HepG2 (cell line): ENCODE results near the gene TRIM44. TPM values are rescaled to one million over a fixed set of nuclear protein-coding genes. Genes with fewer than 3 reads are reported as not detected.
A peak's percentile ranks its signal among the peaks of the same experiment; 100 is the strongest.

Experiments used
- ATAC-seq: fragments of 200-7000 bp; cut with Tn5 transposase; 3 replicates; pipeline ENCODE4 v1.9.1; 2020; ENCODE audit warnings: mild to moderate bottlenecking, moderate library complexity
- BruUV-seq: library from RNA; stranded (reverse); fragments of 400-500 nt; replicated peaks from 2 replicates; lab custom pipeline; 2021; lab: Mats Ljungman, UMichigan
- CTCF ChIA-PET: fragments of 300-600 bp; formaldehyde crosslinking; extraction: SDS; loops from one replicate; lab custom pipeline; 2021; ENCODE audit warnings: low total read pairs, inconsistent platforms, low intra/inter-chr PET ratio; lab: Yijun Ruan, JAX
- POLR2A ChIA-PET: fragments of 350-600 bp; sonication (Branson Sonifier 250); formaldehyde crosslinking; loops from one replicate; lab custom pipeline; 2020; ENCODE audit warnings: antibody characterized with exemption, inconsistent platforms; lab: Yijun Ruan, JAX
- DNase-seq: peaks from one replicate; pipeline ENCODE4 v3.0.0-alpha.2; 2015; ENCODE audit warnings: low spot score
- FAIRE-seq: peaks from 3 replicates; lab custom pipeline; 2011; peaks lifted over from hg19 to GRCh38; lab: Jason Lieb, UNC
- H2AFZ ChIP-seq: one replicate; pipeline ENCODE4 v1.6.1; 2011; ENCODE audit warnings: low read length, inconsistent platforms
- H3K27ac ChIP-seq: fragments of 300-600 bp; 3 replicates; pipeline ENCODE4 v1.8.0; 2011; ENCODE audit warnings: mixed run types, mild to moderate bottlenecking, mixed read lengths, low read length, inconsistent platforms; ENCODE audit not compliant: insufficient read depth; ENCODE audit errors: extremely low read length
- H3K27me3 ChIP-seq, 2 experiments: fragments of 200-600 bp in 1 of 2; 2 replicates in 1 of 2; 3 replicates in 1 of 2; pipeline versions ENCODE4 v1.6.0 to v1.8.0; 2011; ENCODE audit warnings: low read length in 2 of 2, mild to moderate bottlenecking in 2 of 2, moderate library complexity in 2 of 2, inconsistent platforms in 1 of 2; ENCODE audit not compliant: insufficient read depth in 2 of 2, control insufficient read depth in 1 of 2
- H3K36me3 ChIP-seq, 2 experiments: fragments of 200-600 bp in 1 of 2; replicated peaks in 1 of 2; 2 replicates in 1 of 2; 3 replicates in 1 of 2; pipeline versions ENCODE4 v1.5.1 to v1.8.0; 2011; ENCODE audit warnings: low read length in 2 of 2, inconsistent platforms in 1 of 2; ENCODE audit not compliant: insufficient read depth in 2 of 2, control insufficient read depth in 1 of 2
- H3K4me1 ChIP-seq: 2 replicates; pipeline ENCODE4 v1.5.1; 2012; ENCODE audit warnings: low read length, inconsistent platforms; ENCODE audit not compliant: insufficient read depth
- H3K4me2 ChIP-seq: 2 replicates; pipeline ENCODE4 v1.6.0; 2011; ENCODE audit warnings: low read depth, low read length, inconsistent platforms
- H3K4me3 ChIP-seq, 3 experiments: fragments of 200-600 bp in 1 of 3; sonication (generic), shearing (Covaris generic) in 1 of 3; replicated peaks in 1 of 3; 2 replicates each; pipeline ENCODE4 v1.5.1; 2011 to 2016; ENCODE audit warnings: low read length in 3 of 3, inconsistent platforms in 2 of 3, low read depth in 2 of 3, mild to moderate bottlenecking in 2 of 3, control low read depth in 1 of 3, mixed read lengths in 1 of 3; ENCODE audit not compliant: insufficient read depth in 1 of 3
- H3K79me2 ChIP-seq: one replicate; pipeline ENCODE4 v1.6.1; 2011; ENCODE audit warnings: low read length, inconsistent platforms; ENCODE audit not compliant: insufficient read depth
- H3K9ac ChIP-seq: 2 replicates; pipeline ENCODE4 v1.6.0; 2011; ENCODE audit warnings: mild to moderate bottlenecking, low read depth, low read length, inconsistent platforms; ENCODE audit not compliant: insufficient read depth
- H3K9me3 ChIP-seq: 2 replicates; pipeline ENCODE4 v1.5.1; 2012; ENCODE audit warnings: mild to moderate bottlenecking, low read length
- H4K20me1 ChIP-seq: 2 replicates; pipeline ENCODE4 v1.6.0; 2011; ENCODE audit warnings: inconsistent platforms, mild to moderate bottlenecking, low read length, moderate library complexity; ENCODE audit not compliant: insufficient read depth
- BHLHE40 ChIP-seq: IDR thresholded peaks from 2 replicates; pipeline ENCODE4 v1.6.1; 2011; ENCODE audit warnings: low read length, improper control_type of control experiment
- GABPB1 ChIP-seq: IDR thresholded peaks from 2 replicates; pipeline ENCODE4 v1.6.1; 2016; ENCODE audit warnings: mild to moderate bottlenecking, missing genetic modification reagents, moderate library complexity, missing compliant biosample characterization
- MYC ChIP-seq: sonication (generic); formaldehyde crosslinking; IDR thresholded peaks from 2 replicates; pipeline ENCODE4 v1.9.0; 2021; ENCODE audit warnings: missing genetic modification reagents, borderline replicate concordance
- NR2C2 ChIP-seq: sonication (generic); formaldehyde crosslinking; IDR thresholded peaks from 2 replicates; pipeline ENCODE4 v1.4.0; 2020; ENCODE audit warnings: missing genetic modification reagents, mild to moderate bottlenecking, moderate library complexity, borderline replicate concordance
- PHF20 ChIP-seq: sonication (generic); formaldehyde crosslinking; IDR thresholded peaks from 2 replicates; pipeline ENCODE4 v1.5.0; 2020; ENCODE audit warnings: mild to moderate bottlenecking, missing genetic modification reagents
- RNF2 ChIP-seq: fragments of 450-650 bp; conservative IDR thresholded peaks from 2 replicates; pipeline ENCODE4 v1.6.1; 2016; ENCODE audit warnings: low read depth
- YEATS4 ChIP-seq: sonication (generic); formaldehyde crosslinking; IDR thresholded peaks from 2 replicates; pipeline ENCODE4 v1.4.0; 2020; ENCODE audit warnings: missing genetic modification reagents, borderline replicate concordance
- ZFP36 ChIP-seq: fragments of 150-350 bp; IDR thresholded peaks from 2 replicates; pipeline ENCODE4 v1.6.1; 2018; ENCODE audit warnings: borderline replicate concordance, low read length, low read depth; ENCODE audit not compliant: partially characterized antibody
- ZNF563 ChIP-seq: sonication (generic); formaldehyde crosslinking; IDR thresholded peaks from 2 replicates; pipeline ENCODE4 v1.8.0; 2022; ENCODE audit warnings: mild to moderate bottlenecking, moderate library complexity, missing genetic modification reagents
- ZNF777 ChIP-seq: sonication (generic); formaldehyde crosslinking; IDR thresholded peaks from 2 replicates; pipeline ENCODE4 v1.4.0; 2020; ENCODE audit warnings: missing genetic modification reagents
- ZNF841 ChIP-seq: sonication (generic); formaldehyde crosslinking; IDR thresholded peaks from 2 replicates; pipeline ENCODE4 v1.8.1; 2023; ENCODE audit warnings: missing genetic modification reagents, borderline replicate concordance
- WGBS: methylation state at CpG from one replicate; pipeline ENCODE4 v1.1.6; 2017; ENCODE audit warnings: low lambda C conversion rate; 5-methylcytosine and 5-hydroxymethylcytosine counted together
- in situ Hi-C: cut with HindIII; loops from 2 replicates; pipeline ENCODE4 v1.10.0; 2017; ENCODE audit warnings: low pct_unique_long_range_greater_than_20kb; ENCODE audit not compliant: extremely low pct_ligation_motif_present
- intact Hi-C: fragments of 100-400 bp; cut with micrococcal nuclease; formaldehyde crosslinking; loops from one replicate; pipeline ENCODE4 v1.10.0; 2022; ENCODE audit not compliant: unreplicated experiment
- polyA plus RNA-seq, 8 experiments: library from polyadenylated mRNA; depleted of rRNA in 3 of 8; stranded (reverse) in 7 of 8; unstranded in 1 of 8; fragments of >200 nt; fragmentation: Illumina TruSeq in 4 of 8; extraction: Trizol in 4 of 8; gene quantifications; 2 replicates each; pipeline versions ENCODE4 v1.2.1 to v1.2.3, GENCODE V29; 2011 to 2016; ENCODE audit warnings: low read depth in 4 of 8, missing spikeins in 1 of 8, mixed read lengths in 1 of 8; ENCODE audit not compliant: insufficient read depth in 1 of 8
- total RNA-seq, 5 experiments: library from RNA; depleted of rRNA; stranded (reverse); fragments of >200 nt; fragmentation: Illumina TruSeq; extraction: Trizol; gene quantifications; 2 replicates each; pipeline ENCODE4 v1.2.3, GENCODE V29; 2016; ENCODE audit warnings: low read depth in 1 of 5
- TF ChIP-seq, protein P1 (sequence below): sonication (generic); formaldehyde crosslinking; IDR thresholded peaks from 2 replicates; pipeline ENCODE4 v1.4.0; 2020; ENCODE audit warnings: mild to moderate bottlenecking, missing genetic modification reagents
- TF ChIP-seq, protein P2 (sequence below): sonication (generic); formaldehyde crosslinking; IDR thresholded peaks from 2 replicates; pipeline ENCODE4 v1.4.0; 2020; ENCODE audit warnings: missing genetic modification reagents
- TF ChIP-seq, protein P3 (sequence below): sonication (generic); formaldehyde crosslinking; conservative IDR thresholded peaks from 2 replicates; pipeline ENCODE4 v1.4.0; 2020; ENCODE audit warnings: missing genetic modification reagents
- TF ChIP-seq, protein P4 (sequence below): sonication (generic); formaldehyde crosslinking; IDR thresholded peaks from 2 replicates; pipeline ENCODE4 v1.8.0; 2022; ENCODE audit warnings: low read depth, missing genetic modification reagents

The TRIM44 gene
- total and polyA plus RNA-seq, 2 of the 13 experiments (the other 11 are each of a cell fraction or from before 2014, with no cell fraction given) = 22.7 to 50.3 TPM

DNA sequence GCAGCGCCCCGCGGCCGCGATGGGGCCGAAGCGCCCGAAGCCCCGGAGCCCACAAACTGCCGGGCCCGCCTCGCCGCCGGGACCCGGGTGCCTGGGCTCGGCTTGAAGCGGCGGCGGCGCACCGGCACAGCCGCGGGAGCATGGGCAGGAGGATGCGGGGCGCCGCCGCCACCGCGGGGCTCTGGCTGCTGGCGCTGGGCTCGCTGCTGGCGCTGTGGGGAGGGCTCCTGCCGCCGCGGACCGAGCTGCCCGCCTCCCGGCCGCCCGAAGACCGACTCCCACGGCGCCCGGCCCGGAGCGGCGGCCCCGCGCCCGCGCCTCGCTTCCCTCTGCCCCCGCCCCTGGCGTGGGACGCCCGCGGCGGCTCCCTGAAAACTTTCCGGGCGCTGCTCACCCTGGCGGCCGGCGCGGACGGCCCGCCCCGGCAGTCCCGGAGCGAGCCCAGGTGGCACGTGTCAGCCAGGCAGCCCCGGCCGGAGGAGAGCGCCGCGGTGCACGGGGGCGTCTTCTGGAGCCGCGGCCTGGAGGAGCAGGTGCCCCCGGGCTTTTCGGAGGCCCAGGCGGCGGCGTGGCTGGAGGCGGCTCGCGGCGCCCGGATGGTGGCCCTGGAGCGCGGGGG is 44.0 kb upstream of the TRIM44 start:
- H3K27ac ChIP-seq = no peak overlapping the region
- WGBS = no CpG with 5 or more reads among the region's 91 CpGs
- peak; percentile 75 for ATAC-seq
- H3K27me3 ChIP-seq = peaks cover 1 to 31% of the 10 kb centered on the region in 2 experiments; a peak in 4 of 5 replicates
- peak overlapping the region; percentile 76 for H3K4me2 ChIP-seq
- no peak for FAIRE-seq
- ChIA-PET POLR2A (no interaction called here), CTCF (interaction anchor here (1.0 kb wide), 2 partner anchors 203 to 514 kb away, joined by 3 to 6 read pairs; no protein-coding TSS in a partner anchor)
- H3K9me3 ChIP-seq = no peaks in the 10 kb centered on the region
- no peaks in the 10 kb centered on the region for H4K20me1 ChIP-seq
- peak overlapping the region; percentile 55 to 68 (median 60); a peak in 5 of 6 replicates for H3K4me3 ChIP-seq
- DNase-seq = no peak
- no peak overlapping the region for H2AFZ ChIP-seq
- H3K4me1 ChIP-seq = peaks cover 7% of the 10 kb centered on the region; the same call in 1 of the 2 replicates
- intact Hi-C loops = loop anchor here (5.0 to 10.0 kb wide), 2 partner anchors 96 to 324 kb away; partner anchors contain the start of gene LDLRAD3
- H3K9ac ChIP-seq = no peak overlapping the region
- H3K36me3 ChIP-seq = no peaks in the 10 kb centered on the region
- in situ Hi-C loops = loop anchor here (5.0 to 25.0 kb wide), 4 partner anchors 204 to 869 kb away; no protein-coding TSS in a partner anchor
- no peaks in the 10 kb centered on the region for H3K79me2 ChIP-seq
- BruUV-seq = no TSS peak
- TF ChIP-seq ZFP36 (no peak), MYC (CRISPR knock-in tag) (peak; percentile 13; the same call in 1 of the 2 replicates), BHLHE40 (peak; percentile 32; the same call in 1 of the 2 replicates), YEATS4 (peak; percentile 21; the same call in 1 of the 2 replicates), PHF20 (CRISPR knock-in tag) (no peak), NR2C2 (CRISPR knock-in tag) (0 out of 2 replicates have a peak, but pooled peaks have one; percentile 17), ZNF777 (CRISPR knock-in tag) (peak; percentile 55; the same call in 1 of the 2 replicates), GABPB1 (CRISPR knock-in tag) (peak; percentile 26; the same call in 1 of the 2 replicates), RNF2 (0 out of 2 replicates have a peak, but pooled peaks have one; percentile 50), ZNF563 (CRISPR knock-in tag) (peak; percentile 48; the same call in 1 of the 2 replicates), ZNF841 (CRISPR knock-in tag) (0 out of 2 replicates have a peak, but pooled peaks have one; percentile 54)
- TF ChIP-seq, protein P1, sequence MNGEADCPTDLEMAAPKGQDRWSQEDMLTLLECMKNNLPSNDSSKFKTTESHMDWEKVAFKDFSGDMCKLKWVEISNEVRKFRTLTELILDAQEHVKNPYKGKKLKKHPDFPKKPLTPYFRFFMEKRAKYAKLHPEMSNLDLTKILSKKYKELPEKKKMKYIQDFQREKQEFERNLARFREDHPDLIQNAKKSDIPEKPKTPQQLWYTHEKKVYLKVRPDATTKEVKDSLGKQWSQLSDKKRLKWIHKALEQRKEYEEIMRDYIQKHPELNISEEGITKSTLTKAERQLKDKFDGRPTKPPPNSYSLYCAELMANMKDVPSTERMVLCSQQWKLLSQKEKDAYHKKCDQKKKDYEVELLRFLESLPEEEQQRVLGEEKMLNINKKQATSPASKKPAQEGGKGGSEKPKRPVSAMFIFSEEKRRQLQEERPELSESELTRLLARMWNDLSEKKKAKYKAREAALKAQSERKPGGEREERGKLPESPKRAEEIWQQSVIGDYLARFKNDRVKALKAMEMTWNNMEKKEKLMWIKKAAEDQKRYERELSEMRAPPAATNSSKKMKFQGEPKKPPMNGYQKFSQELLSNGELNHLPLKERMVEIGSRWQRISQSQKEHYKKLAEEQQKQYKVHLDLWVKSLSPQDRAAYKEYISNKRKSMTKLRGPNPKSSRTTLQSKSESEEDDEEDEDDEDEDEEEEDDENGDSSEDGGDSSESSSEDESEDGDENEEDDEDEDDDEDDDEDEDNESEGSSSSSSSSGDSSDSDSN (CRISPR knock-in tag) = peak; percentile 47; the same call in 1 of the 2 replicates
- TF ChIP-seq, protein P2, sequence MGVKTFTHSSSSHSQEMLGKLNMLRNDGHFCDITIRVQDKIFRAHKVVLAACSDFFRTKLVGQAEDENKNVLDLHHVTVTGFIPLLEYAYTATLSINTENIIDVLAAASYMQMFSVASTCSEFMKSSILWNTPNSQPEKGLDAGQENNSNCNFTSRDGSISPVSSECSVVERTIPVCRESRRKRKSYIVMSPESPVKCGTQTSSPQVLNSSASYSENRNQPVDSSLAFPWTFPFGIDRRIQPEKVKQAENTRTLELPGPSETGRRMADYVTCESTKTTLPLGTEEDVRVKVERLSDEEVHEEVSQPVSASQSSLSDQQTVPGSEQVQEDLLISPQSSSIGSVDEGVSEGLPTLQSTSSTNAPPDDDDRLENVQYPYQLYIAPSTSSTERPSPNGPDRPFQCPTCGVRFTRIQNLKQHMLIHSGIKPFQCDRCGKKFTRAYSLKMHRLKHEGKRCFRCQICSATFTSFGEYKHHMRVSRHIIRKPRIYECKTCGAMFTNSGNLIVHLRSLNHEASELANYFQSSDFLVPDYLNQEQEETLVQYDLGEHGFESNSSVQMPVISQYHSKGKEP (CRISPR knock-in tag) = no peak
- TF ChIP-seq, protein P3, sequence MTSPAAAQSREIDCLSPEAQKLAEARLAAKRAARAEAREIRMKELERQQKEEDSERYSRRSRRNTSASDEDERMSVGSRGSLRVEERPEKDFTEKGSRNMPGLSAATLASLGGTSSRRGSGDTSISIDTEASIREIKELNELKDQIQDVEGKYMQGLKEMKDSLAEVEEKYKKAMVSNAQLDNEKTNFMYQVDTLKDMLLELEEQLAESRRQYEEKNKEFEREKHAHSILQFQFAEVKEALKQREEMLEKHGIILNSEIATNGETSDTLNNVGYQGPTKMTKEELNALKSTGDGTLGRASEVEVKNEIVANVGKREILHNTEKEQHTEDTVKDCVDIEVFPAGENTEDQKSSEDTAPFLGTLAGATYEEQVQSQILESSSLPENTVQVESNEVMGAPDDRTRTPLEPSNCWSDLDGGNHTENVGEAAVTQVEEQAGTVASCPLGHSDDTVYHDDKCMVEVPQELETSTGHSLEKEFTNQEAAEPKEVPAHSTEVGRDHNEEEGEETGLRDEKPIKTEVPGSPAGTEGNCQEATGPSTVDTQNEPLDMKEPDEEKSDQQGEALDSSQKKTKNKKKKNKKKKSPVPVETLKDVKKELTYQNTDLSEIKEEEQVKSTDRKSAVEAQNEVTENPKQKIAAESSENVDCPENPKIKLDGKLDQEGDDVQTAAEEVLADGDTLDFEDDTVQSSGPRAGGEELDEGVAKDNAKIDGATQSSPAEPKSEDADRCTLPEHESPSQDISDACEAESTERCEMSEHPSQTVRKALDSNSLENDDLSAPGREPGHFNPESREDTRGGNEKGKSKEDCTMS (CRISPR knock-in tag) = no peak
- TF ChIP-seq, protein P4, sequence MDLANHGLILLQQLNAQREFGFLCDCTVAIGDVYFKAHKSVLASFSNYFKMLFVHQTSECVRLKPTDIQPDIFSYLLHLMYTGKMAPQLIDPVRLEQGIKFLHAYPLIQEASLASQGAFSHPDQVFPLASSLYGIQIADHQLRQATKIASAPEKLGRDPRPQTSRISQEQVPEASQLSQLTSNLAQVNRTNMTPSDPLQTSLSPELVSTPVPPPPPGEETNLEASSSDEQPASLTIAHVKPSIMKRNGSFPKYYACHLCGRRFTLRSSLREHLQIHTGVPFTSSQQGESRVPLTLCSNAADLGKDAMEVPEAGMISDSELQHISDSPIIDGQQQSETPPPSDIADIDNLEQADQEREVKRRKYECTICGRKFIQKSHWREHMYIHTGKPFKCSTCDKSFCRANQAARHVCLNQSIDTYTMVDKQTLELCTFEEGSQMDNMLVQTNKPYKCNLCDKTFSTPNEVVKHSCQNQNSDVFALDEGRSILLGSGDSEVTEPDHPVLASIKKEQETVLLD (CRISPR knock-in tag) = 0 out of 2 replicates have a peak, but pooled peaks have one; percentile 41
